ENCODE results near the gene RPS24. TPM values are rescaled to one million over a fixed set of nuclear protein-coding genes. Genes with fewer than 3 reads are reported as not detected.

RPS24 gene
- total RNA-seq, result 2,637 and 2,753 TPM in 2 replicates

GRCh38 chr10:78033637-78034470, at the start of gene RPS24:
Gene RPS24 (plus strand): TSS chr10:78033863. CDS start chr10:78033902, 39 bp downstream.

GRCh38 chr10:78029269-78030226, 4.1 kb upstream of the RPS24 start, which contains the start of gene POLR3A:
Gene POLR3A (minus strand): TSS chr10:78029515. CDS start chr10:78029407, 108 bp downstream.

Other genes with a start within 250 kb of the RPS24 start
- 24.4 and 34.3 TPM in 2 replicates for gene DLG5, start 107.1 kb upstream of the RPS24 start, total RNA-seq
- 22.9 and 23.1 TPM in 2 replicates for gene POLR3A, start 4.3 kb upstream of the RPS24 start, total RNA-seq